ENCODE data around the gene MYO7A. TPM values are rescaled to one million over a fixed set of nuclear protein-coding genes. Genes with fewer than 3 reads are reported as not detected.
A peak's percentile ranks its signal among the peaks of the same experiment; 100 is the strongest.

The MYO7A gene
- total RNA-seq, 2 donors from 2014 or later: 0.29 to 0.42 TPM

- no peaks in the 10 kb centered on the region for H3K36me3 Mint-ChIP-seq (ENCODE audit: insufficient read depth in 2 of 2)
- DNase-seq (no peak), ATAC-seq (replicated peaks in 1 of 2) (no peak)
- H3K4me3 Mint-ChIP-seq: no peak overlapping the region
- H3K4me1 Mint-ChIP-seq (ENCODE audit: low read depth): no peaks in the 10 kb centered on the region
- no peaks in the 10 kb centered on the region for H3K9me3 Mint-ChIP-seq
- no peaks in the 10 kb centered on the region for H3K27me3 Mint-ChIP-seq (ENCODE audit: low read depth)
- no peak overlapping the region for H3K27ac Mint-ChIP-seq
Measured at GRCh38 chr11:77121876-77122575, 6.0 kb upstream of the MYO7A start.

- Mint-ChIP-seq H3K4me1 (ENCODE audit: low read depth) (peaks cover 4% of the 10 kb centered on the region), H3K27me3 (ENCODE audit: low read depth) (no peaks in the 10 kb centered on the region), H3K36me3 (ENCODE audit: insufficient read depth in 2 of 2) (no peaks in the 10 kb centered on the region), H3K27ac (no peak overlapping the region), H3K4me3 (no peak overlapping the region), H3K9me3 (no peaks in the 10 kb centered on the region)
- ATAC-seq (replicated peaks in 1 of 2) (no peak), DNase-seq (no peak)
Measured at GRCh38 chr11:77122576-77123212, 5.4 kb upstream of the MYO7A start.

GRCh38 chr11:77123591-77123990 lies 4.5 kb upstream of the MYO7A start:
- ATAC-seq (replicated peaks in 1 of 2) (no peak), DNase-seq (no peak)
- H3K4me1 Mint-ChIP-seq (ENCODE audit: low read depth): peaks cover 7% of the 10 kb centered on the region
- no peaks in the 10 kb centered on the region for H3K36me3 Mint-ChIP-seq (ENCODE audit: insufficient read depth in 2 of 2)
- no peak overlapping the region for H3K4me3 Mint-ChIP-seq
- H3K27me3 Mint-ChIP-seq (ENCODE audit: low read depth): no peaks in the 10 kb centered on the region
- H3K9me3 Mint-ChIP-seq: no peaks in the 10 kb centered on the region
- H3K27ac Mint-ChIP-seq: no peak overlapping the region

- H3K27ac Mint-ChIP-seq: no peak overlapping the region
- H3K4me1 Mint-ChIP-seq (ENCODE audit: low read depth): peaks cover 7% of the 10 kb centered on the region
- no peak overlapping the region for H3K4me3 Mint-ChIP-seq
- no peaks in the 10 kb centered on the region for H3K36me3 Mint-ChIP-seq (ENCODE audit: insufficient read depth in 2 of 2)
- H3K9me3 Mint-ChIP-seq: no peaks in the 10 kb centered on the region
- DNase-seq (no peak), ATAC-seq (replicated peaks in 1 of 2) (no peak)
- no peaks in the 10 kb centered on the region for H3K27me3 Mint-ChIP-seq (ENCODE audit: low read depth)
Measured at GRCh38 chr11:77124041-77124440, 4.0 kb upstream of the MYO7A start.

- peaks cover 7% of the 10 kb centered on the region for H3K4me1 Mint-ChIP-seq (ENCODE audit: low read depth)
- no peaks in the 10 kb centered on the region for H3K9me3 Mint-ChIP-seq
- no peaks in the 10 kb centered on the region for H3K36me3 Mint-ChIP-seq (ENCODE audit: insufficient read depth in 2 of 2)
- no peaks in the 10 kb centered on the region for H3K27me3 Mint-ChIP-seq (ENCODE audit: low read depth)
- DNase-seq: no peak
- ATAC-seq (replicated peaks in 1 of 2): no peak
- H3K27ac Mint-ChIP-seq: no peak overlapping the region
- H3K4me3 Mint-ChIP-seq: no peak overlapping the region
Measured at GRCh38 chr11:77124488-77124887, 3.6 kb upstream of the MYO7A start.

- H3K4me3 Mint-ChIP-seq: no peak overlapping the region
- H3K27me3 Mint-ChIP-seq (ENCODE audit: low read depth): no peaks in the 10 kb centered on the region
- H3K9me3 Mint-ChIP-seq: no peaks in the 10 kb centered on the region
- peaks cover 7% of the 10 kb centered on the region for H3K4me1 Mint-ChIP-seq (ENCODE audit: low read depth)
- ATAC-seq (replicated peaks in 1 of 2) (no peak), DNase-seq (no peak)
- no peaks in the 10 kb centered on the region for H3K36me3 Mint-ChIP-seq (ENCODE audit: insufficient read depth in 2 of 2)
- no peak overlapping the region for H3K27ac Mint-ChIP-seq
Measured at GRCh38 chr11:77125191-77125590, 2.9 kb upstream of the MYO7A start.

GRCh38 chr11:77125695-77126094 lies 2.4 kb upstream of the MYO7A start:
- no peaks in the 10 kb centered on the region for H3K36me3 Mint-ChIP-seq (ENCODE audit: insufficient read depth in 2 of 2)
- no peaks in the 10 kb centered on the region for H3K9me3 Mint-ChIP-seq
- no peak for ATAC-seq (replicated peaks in 1 of 2)
- no peak overlapping the region for H3K27ac Mint-ChIP-seq
- no peak for DNase-seq
- H3K4me1 Mint-ChIP-seq (ENCODE audit: low read depth): peaks cover 7% of the 10 kb centered on the region
- H3K4me3 Mint-ChIP-seq: no peak overlapping the region
- no peaks in the 10 kb centered on the region for H3K27me3 Mint-ChIP-seq (ENCODE audit: low read depth)

- ATAC-seq (replicated peaks in 1 of 2): no peak
- no peaks in the 10 kb centered on the region for H3K9me3 Mint-ChIP-seq
- H3K27ac Mint-ChIP-seq: no peak overlapping the region
- peaks cover 7% of the 10 kb centered on the region for H3K4me1 Mint-ChIP-seq (ENCODE audit: low read depth)
- peak overlapping the region; percentile 10 to 58 for H3K4me3 Mint-ChIP-seq
- no peaks in the 10 kb centered on the region for H3K27me3 Mint-ChIP-seq (ENCODE audit: low read depth)
- no peaks in the 10 kb centered on the region for H3K36me3 Mint-ChIP-seq (ENCODE audit: insufficient read depth in 2 of 2)
- DNase-seq: no peak
Measured at GRCh38 chr11:77126156-77126775, 1.8 kb upstream of the MYO7A start.

GRCh38 chr11:77126861-77127234 lies 1.2 kb upstream of the MYO7A start:
- DNase-seq: no peak
- ATAC-seq (replicated peaks in 1 of 2): peak; percentile 18 to 24
- H3K27me3 Mint-ChIP-seq (ENCODE audit: low read depth): no peaks in the 10 kb centered on the region
- H3K27ac Mint-ChIP-seq: no peak overlapping the region
- peaks cover 7% of the 10 kb centered on the region for H3K4me1 Mint-ChIP-seq (ENCODE audit: low read depth)
- H3K4me3 Mint-ChIP-seq: peak overlapping the region in 1 of 2 donors; percentile 69
- H3K9me3 Mint-ChIP-seq: no peaks in the 10 kb centered on the region
- no peaks in the 10 kb centered on the region for H3K36me3 Mint-ChIP-seq (ENCODE audit: insufficient read depth in 2 of 2)

GRCh38 chr11:77127235-77127911 lies 673 bp upstream of the MYO7A start:
- Mint-ChIP-seq H3K27me3 (ENCODE audit: low read depth) (no peaks in the 10 kb centered on the region), H3K36me3 (ENCODE audit: insufficient read depth in 2 of 2) (no peaks in the 10 kb centered on the region), H3K4me3 (peak overlapping the region; percentile 69 to 70), H3K27ac (no peak overlapping the region), H3K4me1 (ENCODE audit: low read depth) (peaks cover 7% of the 10 kb centered on the region), H3K9me3 (no peaks in the 10 kb centered on the region)
- peak; percentile 64 to 76 for DNase-seq
- peak; percentile 84 to 85 for ATAC-seq (replicated peaks in 1 of 2)

- Mint-ChIP-seq H3K9me3 (no peaks in the 10 kb centered on the region), H3K27me3 (ENCODE audit: low read depth) (no peaks in the 10 kb centered on the region)
- no peak for ATAC-seq (replicated peaks in 1 of 2)
Measured at GRCh38 chr11:77129069-77129841, 1.2 kb downstream of the MYO7A start.

GRCh38 chr11:77129842-77130756 lies 2.1 kb downstream of the MYO7A start:
- no peak overlapping the region for H3K27ac Mint-ChIP-seq
- no peak overlapping the region for H3K4me3 Mint-ChIP-seq
- no peaks in the 10 kb centered on the region for H3K9me3 Mint-ChIP-seq
- H3K4me1 Mint-ChIP-seq (ENCODE audit: low read depth): peaks cover 11% of the 10 kb centered on the region
- H3K36me3 Mint-ChIP-seq (ENCODE audit: insufficient read depth in 2 of 2): no peaks in the 10 kb centered on the region
- ATAC-seq (replicated peaks in 1 of 2) (no peak), DNase-seq (no peak)
- H3K27me3 Mint-ChIP-seq (ENCODE audit: low read depth): no peaks in the 10 kb centered on the region

More at GRCh38 chr11:77129069-77129841, 1.2 kb downstream of the MYO7A start:
- H3K4me1 Mint-ChIP-seq (ENCODE audit: low read depth): peaks cover 7% of the 10 kb centered on the region
- H3K4me3 Mint-ChIP-seq: no peak overlapping the region
- no peaks in the 10 kb centered on the region for H3K36me3 Mint-ChIP-seq (ENCODE audit: insufficient read depth in 2 of 2)
- no peak for DNase-seq
- H3K27ac Mint-ChIP-seq: no peak overlapping the region
